Activated CD4-positive, alpha-beta T cell treated with anti-CD3 and anti-CD28 coated beads, Interleukin-2, amount 10 ng/mL, durations not matched to agents 24 days and 14 days (primary cell): ENCODE measurements around the gene WDTC1. TPM values are rescaled to one million over a fixed set of nuclear protein-coding genes. Genes with fewer than 3 reads are reported as not detected.

Source experiments
- DNase-seq: peaks from one replicate; pipeline ENCODE4 v3.0.0; 2022
- H3K27ac Mint-ChIP-seq: one replicate; pipeline ENCODE4 v1.8.0; 2022; ENCODE audit warnings: mild to moderate bottlenecking, mixed read lengths
- H3K27me3 Mint-ChIP-seq: one replicate; pipeline ENCODE4 v1.8.0; 2022; ENCODE audit warnings: mixed read lengths
- H3K36me3 Mint-ChIP-seq: one replicate; pipeline ENCODE4 v1.8.0; 2022; ENCODE audit warnings: low read depth, mild to moderate bottlenecking, mixed read lengths
- H3K4me1 Mint-ChIP-seq: one replicate; pipeline ENCODE4 v1.8.0; 2021; ENCODE audit warnings: mixed read lengths
- H3K4me3 Mint-ChIP-seq: one replicate; pipeline ENCODE4 v1.8.0; 2022; ENCODE audit warnings: mild to moderate bottlenecking, moderate library complexity, mixed read lengths
- H3K9me3 Mint-ChIP-seq: one replicate; pipeline ENCODE4 v1.8.0; 2021; ENCODE audit warnings: mixed read lengths
- intact Hi-C: fragments of 100-400 bp; cut with micrococcal nuclease; formaldehyde crosslinking; loops from one replicate; pipeline ENCODE4 v1.15.1; 2023
- total RNA-seq: library from RNA; stranded (reverse); gene quantifications from 2 replicates; pipeline ENCODE4 v1.2.3, GENCODE V29; 2022

WDTC1 gene
- total RNA-seq, 1 donor from 2014 or later = 17.4 TPM

DNA sequence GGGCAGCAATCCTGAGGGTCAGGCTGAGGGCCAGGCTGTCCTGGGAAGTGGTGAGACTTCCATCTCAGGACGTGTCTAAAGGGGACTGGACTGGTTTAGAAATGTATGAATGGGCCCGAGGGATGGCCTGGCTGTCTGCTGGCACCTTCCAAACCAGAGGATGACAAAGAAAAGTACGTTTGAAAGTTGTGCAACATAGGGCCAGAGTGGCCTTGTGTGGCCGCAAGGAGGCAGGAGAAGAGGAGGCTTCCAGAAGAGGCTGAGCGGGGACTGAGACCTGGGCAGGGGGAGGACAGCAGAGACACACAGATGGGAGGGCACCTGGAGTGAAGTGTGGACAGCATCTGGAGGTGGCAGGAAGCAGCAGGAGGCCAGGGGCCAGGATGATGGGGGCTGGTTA, 104.8 kb downstream of the WDTC1 start:
- Mint-ChIP-seq H3K9me3 (no peaks in the 10 kb centered on the region), H3K4me1 (peaks cover 49% of the 10 kb centered on the region), H3K36me3 (peaks cover 20% of the 10 kb centered on the region), H3K27me3 (no peaks in the 10 kb centered on the region), H3K27ac (peak overlapping the region; percentile 46), H3K4me3 (no peak overlapping the region)
- intact Hi-C loops = no loop called here
- DNase-seq = no peak

DNA sequence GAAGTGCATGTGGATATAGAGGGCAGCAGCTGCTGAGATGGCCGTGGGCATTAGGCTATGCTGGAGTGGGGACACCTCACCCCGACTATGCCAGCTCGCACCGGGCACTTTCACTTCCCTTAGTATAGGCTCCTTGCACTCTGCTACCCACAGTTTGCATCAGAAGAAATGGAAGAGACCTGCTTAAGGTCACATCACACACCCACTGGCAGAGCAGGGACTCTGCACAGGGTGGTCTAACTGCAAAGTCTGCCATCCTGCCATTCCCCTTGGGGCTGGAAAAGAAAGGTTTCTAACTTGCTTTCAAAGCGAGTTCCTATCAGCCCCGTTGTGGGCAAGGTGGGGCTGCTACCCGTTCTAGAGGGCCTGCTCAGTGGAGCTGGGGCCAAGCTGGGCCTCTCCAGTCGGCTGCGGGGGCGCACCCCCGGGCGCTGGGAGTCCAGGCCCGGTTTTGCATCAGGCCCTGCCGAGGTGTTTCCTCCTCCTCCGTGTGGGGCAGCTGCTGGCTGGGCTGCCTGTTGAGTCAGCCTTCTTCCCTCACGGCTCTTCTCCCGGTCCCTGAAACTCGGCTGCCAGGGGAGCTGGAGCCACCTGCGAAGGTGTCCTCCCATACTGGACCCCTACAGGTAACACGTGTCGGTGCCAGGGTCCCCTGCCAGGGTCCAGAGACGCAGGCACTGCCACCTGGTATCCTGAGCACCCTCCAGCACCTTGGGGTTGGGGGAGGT, 107.3 kb downstream of the WDTC1 start, which contains the start of gene SYTL1:
Gene SYTL1 (plus strand): TSS at position 498 of the 728 bp plus-strand sequence. CDS start 3,313 bp downstream, outside the sequence.
- Mint-ChIP-seq H3K4me3 (peak within 1 kb of the TSS; percentile 86), H3K4me1 (peaks cover 59% of the 10 kb centered on the region)

DNA sequence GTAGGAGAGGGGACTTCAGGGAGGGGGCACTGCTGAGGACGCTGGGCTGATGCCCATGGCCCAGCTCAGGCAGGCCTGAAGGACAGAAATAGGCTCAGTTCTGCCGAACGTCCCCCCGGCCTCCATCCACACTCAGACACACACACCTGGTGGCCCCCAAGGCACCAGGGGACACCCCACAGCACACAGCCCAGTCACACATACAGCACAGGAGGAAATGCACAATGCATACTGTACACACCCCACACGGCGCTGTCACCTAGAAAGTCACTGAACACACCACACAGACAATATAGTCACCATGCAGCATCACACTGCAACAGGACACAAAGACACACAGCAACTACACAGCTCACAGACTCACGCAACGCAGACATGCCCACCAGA, 108.0 kb downstream of the WDTC1 start:
- Mint-ChIP-seq H3K27ac (peak overlapping the region; percentile 87), H3K27me3 (no peaks in the 10 kb centered on the region), H3K9me3 (no peaks in the 10 kb centered on the region), H3K36me3 (peaks cover 18% of the 10 kb centered on the region), H3K4me3 (peak overlapping the region; percentile 86), H3K4me1 (peaks cover 59% of the 10 kb centered on the region)
- DNase-seq = peak; percentile 77
- intact Hi-C loops = no loop called here

More for the DNA sequence above, 107.3 kb downstream of the WDTC1 start, which contains the start of gene SYTL1:
- H3K9me3 Mint-ChIP-seq = no peaks in the 10 kb centered on the region
- intact Hi-C loops = loop anchor here (1.0 kb wide), 2 partner anchors 8 to 19 kb away; partner anchors contain the start of gene TMEM222
- H3K27ac Mint-ChIP-seq = peak within 1 kb of the TSS; percentile 87
- peak; percentile 90 for DNase-seq
- no peaks in the 10 kb centered on the region for H3K27me3 Mint-ChIP-seq
- H3K36me3 Mint-ChIP-seq = peaks cover 18% of the 10 kb centered on the region

DNA sequence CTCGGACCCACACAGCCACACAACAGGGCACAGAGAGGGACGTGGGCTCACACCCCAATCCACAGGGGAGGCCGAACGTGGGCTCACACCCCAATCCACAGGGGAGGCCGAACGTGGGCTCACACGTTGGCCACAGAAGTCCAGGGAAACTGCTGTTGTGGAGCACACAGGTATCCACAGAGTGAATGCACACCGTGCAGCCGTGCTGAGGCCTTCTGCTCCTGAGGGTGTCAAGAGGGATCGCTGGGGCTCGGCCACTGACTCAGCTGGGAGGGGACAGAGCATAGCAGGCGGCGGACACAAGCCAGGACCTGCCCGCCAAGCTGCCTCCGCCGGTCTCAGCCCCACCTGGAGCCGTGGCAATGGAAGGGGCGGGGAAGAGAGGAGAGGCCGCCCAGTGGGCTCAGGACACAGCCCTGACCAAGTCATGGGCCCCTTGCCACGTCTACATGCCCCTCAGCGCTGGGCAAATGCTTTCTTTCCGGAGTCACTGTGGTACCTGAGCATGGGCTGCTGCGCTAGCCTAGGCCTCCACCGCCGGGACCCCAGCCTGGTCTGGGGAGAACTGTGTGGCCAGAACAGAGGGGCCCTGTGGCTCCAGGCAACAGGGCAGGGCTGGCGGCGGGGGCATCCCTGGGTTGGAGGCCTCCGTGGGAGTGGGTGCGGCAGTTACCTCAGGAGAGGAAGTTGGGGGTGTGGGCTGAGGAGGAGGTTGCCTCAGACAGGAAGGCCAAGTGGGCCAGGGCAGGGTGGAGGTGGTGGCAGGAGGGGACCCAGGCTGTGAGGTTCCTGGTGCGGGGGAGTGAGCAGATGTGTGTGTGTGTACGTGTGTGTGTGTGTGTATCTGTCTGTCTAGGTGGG, 108.6 kb downstream of the WDTC1 start:
- intact Hi-C loops = no loop called here
- peak; percentile 93 for DNase-seq
- Mint-ChIP-seq H3K27ac (peak overlapping the region; percentile 87), H3K9me3 (no peaks in the 10 kb centered on the region), H3K4me1 (peaks cover 61% of the 10 kb centered on the region), H3K27me3 (no peaks in the 10 kb centered on the region), H3K36me3 (peaks cover 19% of the 10 kb centered on the region), H3K4me3 (peak overlapping the region; percentile 86)

DNA sequence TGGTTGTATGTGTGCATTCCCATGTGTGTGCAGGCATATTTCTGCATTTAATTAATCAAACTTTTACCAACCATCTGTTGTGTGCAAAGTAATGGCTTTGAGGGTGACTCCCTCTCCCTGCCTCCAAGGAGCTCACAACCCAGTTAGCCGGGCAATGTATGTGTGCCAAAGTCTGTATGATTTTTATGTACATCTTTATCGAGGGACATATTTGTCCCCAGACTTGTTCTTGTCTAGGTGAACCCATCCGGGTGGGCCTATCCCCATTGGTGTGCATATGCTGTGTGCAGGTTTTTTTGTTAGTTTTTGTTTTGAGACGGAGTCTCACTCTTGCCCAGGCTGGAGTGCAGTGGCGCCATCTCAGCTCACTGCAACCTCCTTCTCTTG, 109.2 kb downstream of the WDTC1 start:
- Mint-ChIP-seq H3K4me3 (peak overlapping the region; percentile 86), H3K4me1 (peaks cover 62% of the 10 kb centered on the region), H3K27ac (peak overlapping the region; percentile 87), H3K27me3 (no peaks in the 10 kb centered on the region), H3K36me3 (peaks cover 21% of the 10 kb centered on the region), H3K9me3 (no peaks in the 10 kb centered on the region)
- DNase-seq = peak; percentile 70
- intact Hi-C loops = no loop called here

DNA sequence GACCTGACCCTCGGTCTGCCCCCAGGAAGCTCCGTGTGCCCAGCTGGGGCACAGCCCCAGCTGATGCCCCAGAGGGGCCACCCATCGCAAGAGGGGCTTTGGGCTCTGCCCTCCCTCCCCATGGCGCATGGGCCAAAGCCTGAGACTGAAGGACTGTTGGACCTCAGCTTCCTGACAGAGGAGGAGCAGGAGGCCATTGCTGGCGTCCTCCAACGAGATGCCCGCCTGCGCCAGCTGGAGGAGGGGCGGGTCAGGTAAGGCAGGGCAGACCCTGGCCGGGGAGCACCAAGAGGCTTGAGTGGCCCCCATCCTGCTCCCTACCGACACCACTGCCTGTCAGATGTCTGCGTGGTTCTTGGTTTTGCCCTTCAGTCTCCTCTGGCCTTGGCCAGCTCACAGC, 110.8 kb downstream of the WDTC1 start:
- no peaks in the 10 kb centered on the region for H3K9me3 Mint-ChIP-seq
- no peak for DNase-seq
- intact Hi-C loops = no loop called here
- peaks cover 47% of the 10 kb centered on the region for H3K4me1 Mint-ChIP-seq
- peak overlapping the region; percentile 27 for H3K4me3 Mint-ChIP-seq
- H3K27me3 Mint-ChIP-seq = no peaks in the 10 kb centered on the region
- no peak overlapping the region for H3K27ac Mint-ChIP-seq
- peaks cover 19% of the 10 kb centered on the region for H3K36me3 Mint-ChIP-seq

DNA sequence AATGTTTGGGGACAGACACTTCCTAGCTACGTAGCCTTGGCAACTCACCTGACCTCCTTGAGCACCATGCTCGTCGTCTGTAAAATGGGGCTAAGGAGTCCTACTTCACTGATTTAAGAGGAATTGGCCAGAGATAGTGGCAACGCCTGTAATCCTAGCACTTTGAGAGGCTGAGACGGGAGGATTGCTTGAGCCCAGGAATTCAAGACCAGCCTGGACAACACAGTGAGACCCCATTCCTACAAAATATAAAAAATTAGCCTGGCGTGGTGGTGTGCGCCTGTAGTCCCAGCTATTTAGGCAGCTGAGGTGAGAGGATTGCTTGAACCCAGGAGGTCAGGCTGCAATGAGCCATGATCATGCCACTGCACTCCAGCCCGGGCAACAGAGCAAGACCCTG, 111.9 kb downstream of the WDTC1 start:
- H3K36me3 Mint-ChIP-seq = peaks cover 19% of the 10 kb centered on the region
- H3K9me3 Mint-ChIP-seq = no peaks in the 10 kb centered on the region
- H3K4me3 Mint-ChIP-seq = peak overlapping the region; percentile 26
- DNase-seq = no peak
- no peaks in the 10 kb centered on the region for H3K27me3 Mint-ChIP-seq
- H3K4me1 Mint-ChIP-seq = peaks cover 39% of the 10 kb centered on the region
- intact Hi-C loops = no loop called here
- H3K27ac Mint-ChIP-seq = peak overlapping the region; percentile 34

DNA sequence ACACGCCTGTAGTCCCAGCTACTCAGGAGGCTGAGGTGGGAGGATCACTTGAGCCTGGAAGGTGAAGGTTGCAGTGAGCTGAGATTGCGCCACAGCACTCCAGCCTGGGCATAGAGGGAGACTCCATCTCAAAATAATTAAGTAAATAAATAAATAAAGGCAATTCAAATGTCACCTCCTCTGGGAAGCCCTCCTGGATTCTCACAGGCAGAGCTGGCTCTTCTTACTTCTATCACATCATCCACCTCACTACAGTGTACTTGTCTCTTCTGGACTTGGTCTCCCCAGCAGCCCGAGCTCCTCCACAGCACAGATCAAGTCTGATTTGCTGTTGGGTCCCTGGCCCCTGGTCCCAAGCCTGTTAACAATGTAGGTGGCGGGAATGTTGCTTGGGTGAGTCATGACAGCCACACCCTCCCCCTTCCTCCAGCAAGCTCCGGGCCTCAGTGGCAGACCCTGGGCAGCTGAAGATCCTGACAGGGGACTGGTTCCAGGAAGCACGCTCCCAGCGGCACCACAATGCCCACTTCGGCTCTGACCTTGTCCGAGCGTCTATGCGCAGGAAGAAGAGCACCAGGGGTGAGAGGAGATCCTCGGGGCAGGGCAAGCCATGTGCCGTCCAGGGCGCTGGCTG, 112.7 kb downstream of the WDTC1 start:
- H3K4me3 Mint-ChIP-seq = no peak overlapping the region
- no peak overlapping the region for H3K27ac Mint-ChIP-seq
- peaks cover 20% of the 10 kb centered on the region for H3K36me3 Mint-ChIP-seq
- H3K4me1 Mint-ChIP-seq = peaks cover 32% of the 10 kb centered on the region
- DNase-seq = no peak
- no peaks in the 10 kb centered on the region for H3K27me3 Mint-ChIP-seq
- no peaks in the 10 kb centered on the region for H3K9me3 Mint-ChIP-seq
- intact Hi-C loops = no loop called here

DNA sequence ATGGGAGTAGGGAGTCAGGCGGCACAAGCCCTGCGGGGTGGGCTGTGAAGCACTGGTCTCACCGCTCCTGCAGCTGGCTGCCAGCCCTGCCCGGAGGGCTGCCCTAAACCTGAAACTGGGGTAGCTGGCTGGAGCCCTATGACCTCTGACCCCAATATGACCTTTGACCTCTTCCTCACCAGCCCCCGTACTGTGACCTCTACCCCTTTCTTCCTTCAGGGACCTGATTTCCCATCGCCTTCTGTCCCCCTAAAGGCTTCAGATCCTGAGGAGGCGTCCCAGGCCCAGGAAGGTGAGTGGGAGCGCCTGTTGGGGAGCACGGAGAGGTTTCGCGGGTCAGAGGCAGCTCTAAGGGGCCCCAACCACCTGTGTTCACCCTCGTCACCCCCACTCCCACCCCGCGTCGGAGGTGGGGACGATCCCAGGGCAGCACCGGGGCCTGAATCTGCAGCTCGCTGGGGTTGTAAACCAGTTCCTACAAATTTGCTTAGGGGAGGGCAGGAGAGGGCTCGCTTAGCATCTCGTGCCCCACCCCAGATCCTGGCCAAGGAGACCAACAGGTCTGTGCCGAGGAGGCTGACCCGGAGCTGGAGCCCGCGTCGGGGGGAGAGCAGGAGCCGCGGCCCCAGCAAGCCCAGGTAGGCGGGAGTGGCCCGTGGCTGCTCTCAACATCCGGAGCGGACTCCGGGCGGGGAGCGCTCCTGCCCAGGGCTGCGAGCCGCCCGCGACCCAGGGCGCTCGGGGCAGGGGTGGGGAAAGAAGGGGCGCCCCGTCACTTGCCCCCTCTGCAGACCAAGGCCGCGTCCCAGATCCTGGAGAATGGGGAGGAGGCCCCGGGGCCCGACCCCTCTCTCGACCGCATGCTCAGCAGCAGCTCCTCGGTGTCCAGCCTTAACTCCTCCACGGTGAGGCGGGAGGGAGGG, 114.7 kb downstream of the WDTC1 start:
- H3K27me3 Mint-ChIP-seq = no peaks in the 10 kb centered on the region
- intact Hi-C loops = loop anchor here (1.0 kb wide), 1 partner anchor 8 kb away; no protein-coding TSS in a partner anchor
- peaks cover 14% of the 10 kb centered on the region for H3K4me1 Mint-ChIP-seq
- peak overlapping the region; percentile 51 for H3K4me3 Mint-ChIP-seq
- H3K27ac Mint-ChIP-seq = no peak overlapping the region
- no peaks in the 10 kb centered on the region for H3K9me3 Mint-ChIP-seq
- DNase-seq = peak; percentile 82
- peaks cover 21% of the 10 kb centered on the region for H3K36me3 Mint-ChIP-seq

DNA sequence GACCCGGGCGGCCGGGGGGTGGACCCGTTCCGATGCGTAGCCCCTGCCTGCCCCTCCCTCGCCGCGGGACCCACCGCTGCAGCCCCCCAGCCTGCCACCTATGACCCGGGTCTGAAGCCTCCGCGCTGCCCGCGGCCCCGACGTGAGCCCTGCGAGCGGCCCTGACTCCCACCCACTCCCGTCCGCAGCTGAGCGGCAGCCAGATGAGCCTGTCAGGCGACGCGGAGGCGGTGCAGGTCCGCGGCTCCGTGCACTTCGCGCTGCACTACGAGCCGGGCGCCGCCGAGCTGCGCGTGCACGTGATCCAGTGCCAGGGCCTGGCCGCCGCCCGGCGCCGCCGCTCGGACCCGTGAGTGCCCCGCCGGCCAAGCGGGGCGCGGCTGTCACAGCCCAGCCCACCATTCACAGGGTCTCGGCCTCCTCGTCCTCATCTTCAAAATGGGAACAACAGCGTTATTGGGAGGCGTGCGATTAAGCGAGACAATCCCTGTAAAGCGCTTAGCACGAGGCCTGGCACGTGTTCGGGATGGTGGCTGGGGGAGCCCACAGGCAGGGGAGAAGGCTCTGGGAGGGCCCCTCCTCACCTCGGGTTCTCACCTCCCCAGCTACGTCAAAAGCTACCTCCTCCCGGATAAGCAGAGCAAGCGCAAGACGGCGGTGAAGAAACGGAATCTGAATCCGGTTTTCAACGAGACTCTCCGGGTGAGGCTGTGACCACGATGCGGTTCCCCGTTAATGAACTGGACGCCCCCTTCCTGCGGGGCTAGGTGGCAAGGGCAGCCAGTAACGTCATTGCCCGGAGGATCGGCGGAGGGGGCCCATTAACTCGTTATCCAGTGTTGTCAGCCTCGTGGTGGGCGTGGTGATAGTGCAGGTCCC, 115.6 kb downstream of the WDTC1 start:
- Mint-ChIP-seq H3K4me1 (peaks cover 9% of the 10 kb centered on the region), H3K36me3 (peaks cover 19% of the 10 kb centered on the region), H3K4me3 (no peak overlapping the region), H3K27ac (no peak overlapping the region), H3K9me3 (no peaks in the 10 kb centered on the region), H3K27me3 (no peaks in the 10 kb centered on the region)
- intact Hi-C loops = loop anchor here (1.0 kb wide), 1 partner anchor 9 kb away; no protein-coding TSS in a partner anchor
- no peak for DNase-seq

DNA sequence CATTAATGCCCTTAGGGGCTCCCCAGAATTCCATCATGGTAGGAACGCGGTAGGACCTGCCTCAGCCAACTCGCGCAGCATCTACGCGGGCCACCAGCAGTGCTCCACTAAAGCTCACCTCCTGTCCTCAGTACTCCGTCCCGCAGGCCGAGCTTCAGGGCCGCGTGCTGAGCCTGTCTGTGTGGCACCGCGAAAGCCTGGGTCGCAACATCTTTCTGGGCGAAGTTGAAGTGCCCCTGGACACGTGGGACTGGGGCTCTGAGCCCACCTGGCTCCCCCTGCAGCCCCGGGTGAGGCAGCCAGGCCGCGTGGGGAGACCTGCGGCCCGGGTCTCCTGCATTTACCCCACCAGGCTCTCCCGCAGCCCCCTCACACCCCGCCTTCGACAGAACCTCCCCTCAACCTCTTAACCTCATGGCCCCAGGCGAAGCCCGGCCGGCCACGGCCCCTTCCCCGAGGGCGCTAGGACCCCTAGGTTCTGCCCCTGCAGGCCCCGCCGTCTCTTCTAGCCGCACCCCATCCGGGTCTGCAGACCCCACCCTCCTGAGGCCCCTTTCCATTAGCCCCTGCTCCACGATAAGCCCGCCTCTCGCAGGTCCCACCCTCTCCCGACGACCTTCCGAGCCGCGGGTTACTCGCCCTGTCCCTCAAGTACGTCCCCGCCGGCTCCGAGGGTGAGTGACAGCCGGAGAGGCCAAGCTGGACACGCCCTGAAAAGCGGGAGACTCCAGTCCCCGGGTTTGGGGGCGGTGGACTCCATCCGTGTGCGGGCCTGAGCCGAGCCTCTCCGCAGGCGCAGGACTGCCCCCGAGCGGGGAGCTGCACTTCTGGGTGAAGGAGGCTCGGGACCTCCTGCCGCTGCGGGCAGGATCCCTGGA, 116.5 kb downstream of the WDTC1 start:
- Mint-ChIP-seq H3K27ac (no peak overlapping the region), H3K4me3 (no peak overlapping the region), H3K27me3 (no peaks in the 10 kb centered on the region), H3K9me3 (no peaks in the 10 kb centered on the region), H3K36me3 (peaks cover 20% of the 10 kb centered on the region), H3K4me1 (peaks cover 9% of the 10 kb centered on the region)
- DNase-seq = no peak
- intact Hi-C loops = no loop called here
